Globus pallidus (tissue), 1 donor: ENCODE data around the gene FXYD3.
"Not testable (repeated sequence)": the region's sequence is repeated elsewhere in the genome, so short reads cannot be mapped to it uniquely, and the experiment has no call there.

Experiments
- DNase-seq: peaks from one replicate; pipeline ENCODE4 v3.0.0-alpha.2; 2015; ENCODE audit warnings: low spot score

The FXYD3 gene

DNA sequence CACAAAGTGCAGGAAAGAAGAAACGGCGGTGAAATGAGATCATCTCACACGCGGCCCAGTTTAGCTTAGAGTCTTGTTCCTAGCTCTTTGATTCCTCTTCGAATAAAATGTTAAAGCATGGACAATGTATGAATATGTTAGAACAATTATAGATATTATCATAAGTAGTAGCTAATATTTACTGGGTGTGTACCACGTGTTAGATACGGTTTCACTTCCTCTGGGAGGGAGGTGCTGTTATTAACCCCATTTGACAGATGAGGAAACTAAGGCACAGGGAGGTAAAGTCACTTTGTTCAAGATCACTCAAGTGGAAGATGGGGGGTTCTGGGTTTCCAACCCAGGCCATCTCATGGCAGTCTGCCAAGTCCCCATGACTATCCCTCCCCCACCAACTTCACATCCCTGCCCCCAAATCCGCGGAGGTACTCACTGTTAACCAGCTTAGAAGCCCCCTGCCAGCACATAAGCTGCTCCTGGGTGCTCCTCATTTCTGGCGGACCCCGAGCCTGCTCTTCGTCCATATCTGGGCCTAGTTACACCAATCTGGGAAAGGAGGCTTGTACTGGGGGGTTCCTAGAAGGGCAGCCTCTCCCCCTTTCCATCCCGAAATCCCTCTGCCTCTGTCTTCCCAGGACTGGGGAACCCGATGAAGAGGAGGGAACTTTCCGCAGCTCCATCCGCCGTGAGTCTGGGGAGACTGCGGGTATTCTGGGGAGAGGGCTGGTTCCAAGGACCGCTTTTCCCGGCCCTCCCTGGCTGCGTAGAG, 26.4 kb downstream of the FXYD3 start:
- DNase-seq = no peak

DNA sequence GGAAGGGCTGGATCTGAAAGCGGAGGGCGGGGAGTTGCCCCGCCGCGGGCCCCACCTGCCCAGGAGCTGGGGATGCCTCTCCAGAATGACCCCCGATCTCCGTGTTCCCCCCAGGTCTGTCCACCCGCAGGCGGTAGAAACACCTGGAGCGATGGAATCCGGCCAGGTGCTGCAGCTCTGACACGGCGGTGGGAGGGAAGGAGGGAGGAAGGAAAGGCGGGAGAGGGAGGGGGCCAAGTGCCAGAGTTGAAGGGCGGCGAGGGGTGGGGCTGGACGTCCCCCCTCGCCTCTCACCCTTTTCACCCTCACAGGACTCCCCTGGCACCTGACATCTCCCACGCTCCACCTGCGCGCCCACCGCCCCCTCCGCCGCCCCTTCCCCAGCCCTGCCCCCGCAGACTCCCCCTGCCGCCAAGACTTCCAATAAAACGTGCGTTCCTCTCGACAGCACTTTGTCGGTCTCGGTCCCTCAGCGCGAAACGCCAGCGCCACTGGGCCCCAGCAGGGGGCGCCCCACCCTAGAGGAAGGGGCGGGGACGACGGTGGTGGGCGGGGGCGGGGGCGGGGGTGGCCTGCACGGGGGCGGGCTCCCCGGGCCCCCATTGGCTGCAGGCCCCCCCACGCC, 27.1 kb downstream of the FXYD3 start:
- DNase-seq = no peak

- no peak for DNase-seq
These were observed 27.6 kb downstream of the FXYD3 start, which contains the start of gene FXYD7 for GRCh38 chr19:35143231-35143715. Gene FXYD7, plus strand, starts transcription at chr19:35143255. Its CDS starts 79 bp downstream, at chr19:35143334.

DNA sequence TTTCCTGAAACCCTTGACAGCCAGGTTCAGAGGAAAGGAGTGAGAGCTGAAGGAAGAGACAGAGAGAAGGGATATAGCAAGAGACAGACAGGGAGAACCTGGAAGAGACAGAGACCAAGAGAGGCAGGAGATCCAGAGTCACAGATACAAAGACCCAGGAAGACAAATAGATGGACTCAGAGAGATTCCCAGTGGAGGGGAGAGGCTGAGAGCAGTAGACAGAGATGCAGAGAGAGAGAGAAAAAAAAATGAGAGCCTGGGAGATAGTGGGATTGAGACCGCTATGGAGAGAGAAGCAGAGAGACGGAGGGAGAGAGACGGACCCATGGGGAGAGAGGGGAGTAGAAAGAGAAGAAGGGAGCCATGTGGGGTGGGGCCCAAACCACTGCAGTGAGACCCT, 28.2 kb downstream of the FXYD3 start:
- DNase-seq = no peak

DNA sequence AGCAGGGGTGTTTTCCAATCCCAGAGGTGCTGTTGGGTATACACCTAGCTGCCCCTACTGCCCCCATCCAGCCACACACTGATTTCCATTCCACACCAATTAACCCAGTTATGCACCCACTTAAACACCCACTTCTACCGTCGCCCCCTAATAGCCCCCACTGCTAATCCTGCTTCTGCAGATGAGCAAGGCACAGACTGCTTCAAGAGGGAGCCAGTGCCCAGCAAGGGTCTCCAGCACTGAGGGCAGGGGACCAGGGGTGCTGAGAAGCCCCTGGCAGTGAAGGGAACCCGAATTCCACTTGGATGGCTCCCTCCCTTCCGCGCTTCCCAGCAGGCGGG, 28.6 kb downstream of the FXYD3 start:
- DNase-seq = no peak

DNA sequence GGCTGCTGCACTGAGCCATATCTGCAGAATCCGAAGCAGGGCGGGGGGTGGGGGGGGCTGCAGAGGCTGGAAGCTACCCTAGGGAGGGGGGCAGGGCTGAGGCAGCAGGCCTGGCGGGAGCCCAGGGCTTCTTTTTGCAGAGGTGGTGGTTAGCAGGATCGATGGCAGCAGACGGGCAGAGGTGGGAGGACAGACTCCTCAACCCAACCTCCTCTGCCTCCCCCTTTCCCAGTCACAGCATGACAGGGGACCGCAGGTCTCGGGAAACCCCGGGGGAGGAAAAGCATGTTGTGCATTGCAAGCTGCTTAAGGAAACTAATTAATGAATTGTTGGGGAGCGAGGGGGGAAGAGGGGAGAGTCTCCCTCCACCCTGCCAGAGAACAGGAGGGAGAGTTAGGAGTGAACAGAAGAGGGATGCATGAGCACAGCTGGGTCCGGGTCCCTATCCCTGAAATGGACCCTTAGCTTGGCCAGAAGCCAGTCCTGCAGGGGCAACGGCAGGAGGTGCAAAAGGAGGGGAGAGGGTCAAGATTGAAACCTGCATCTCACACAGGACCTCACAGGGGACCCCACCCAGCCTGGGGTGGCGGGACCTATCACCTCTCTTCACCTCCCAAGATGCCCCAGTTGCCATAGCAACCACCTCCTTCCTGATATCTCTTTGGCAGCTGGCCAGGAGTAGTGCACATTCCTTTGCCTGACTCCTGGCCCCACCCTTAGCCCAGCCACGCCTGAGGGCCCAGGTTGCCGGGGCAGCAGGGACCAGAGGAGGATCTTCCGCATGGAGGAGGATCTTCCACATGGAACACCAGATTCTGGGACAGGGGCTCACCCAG, 29.2 kb downstream of the FXYD3 start:
- DNase-seq = no peak

GRCh38 chr19:35146746-35147459, 31.3 kb downstream of the FXYD3 start:
- no peak for DNase-seq

- DNase-seq = no peak
These were observed 33.8 kb downstream of the FXYD3 start for GRCh38 chr19:35149463-35149862.

GRCh38 chr19:35150445-35150844, 34.8 kb downstream of the FXYD3 start:
- DNase-seq = no peak

- DNase-seq = no peak
These were observed 35.8 kb downstream of the FXYD3 start for GRCh38 chr19:35151273-35152065.

DNA sequence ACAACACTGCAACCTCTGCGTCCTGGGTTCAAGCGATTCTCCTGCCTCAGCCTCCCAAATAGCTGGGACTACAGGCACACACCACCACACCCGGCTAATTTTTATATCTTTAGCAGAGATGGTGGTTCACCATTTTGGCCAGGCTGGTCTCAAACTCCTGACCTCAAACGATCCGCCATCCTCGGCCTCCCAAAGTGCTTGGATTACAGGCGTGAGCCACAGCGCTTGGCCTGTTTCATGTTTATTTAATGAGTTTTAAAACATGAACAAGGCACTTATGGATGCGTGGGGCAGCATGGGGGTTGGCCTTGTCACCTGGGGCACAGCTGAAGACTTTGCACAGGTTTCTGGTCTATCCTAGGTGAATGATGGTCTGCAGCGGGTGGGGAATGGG, 37.5 kb downstream of the FXYD3 start:
- DNase-seq = not testable (repeated sequence)

- DNase-seq = no peak
These were observed 38.3 kb downstream of the FXYD3 start for GRCh38 chr19:35153701-35154524.

DNA sequence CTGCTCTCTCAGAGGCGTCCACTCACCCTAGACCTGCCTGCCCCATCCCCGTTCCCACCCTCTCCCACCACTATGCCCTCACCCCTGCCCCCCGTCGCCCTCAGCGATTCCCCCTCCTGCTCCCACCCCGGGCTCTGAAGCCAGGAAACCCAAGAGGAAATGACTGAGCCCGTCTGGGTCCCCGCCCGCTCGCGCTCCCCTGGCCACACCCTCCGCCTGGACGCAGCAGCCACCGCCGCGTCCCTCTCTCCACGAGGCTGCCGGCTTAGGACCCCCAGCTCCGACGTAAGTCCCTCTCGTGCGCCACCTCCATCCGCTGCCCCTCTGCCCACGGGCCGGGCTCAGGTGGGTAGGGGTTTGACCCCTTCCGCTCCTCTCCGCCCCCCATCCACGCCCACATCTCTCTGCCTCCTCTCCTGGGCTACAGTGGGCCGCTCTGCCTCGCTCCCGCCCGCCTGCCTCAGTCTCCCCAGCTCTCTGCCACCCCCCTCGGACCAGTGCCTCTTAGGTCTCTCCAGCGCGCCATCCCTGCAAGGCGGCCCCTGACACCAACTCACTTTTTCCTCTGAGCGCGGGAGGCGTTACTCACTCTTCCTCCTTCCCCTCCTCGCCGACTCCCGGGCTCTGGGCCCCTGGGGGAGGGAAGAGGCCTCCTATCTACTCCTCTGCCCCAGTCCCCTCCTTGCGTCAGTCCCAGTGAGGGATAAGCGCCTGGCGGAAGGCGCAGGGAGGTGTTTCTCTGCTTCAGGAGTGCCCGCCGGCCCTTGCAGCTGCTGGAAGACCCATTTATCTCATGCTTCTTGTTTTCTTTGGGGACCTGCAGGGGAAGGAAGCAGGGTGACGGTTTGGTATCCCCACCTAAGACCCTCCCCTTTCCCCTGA, 39.1 kb downstream of the FXYD3 start, which contains the start of gene FXYD5:
Gene FXYD5, plus strand, starts transcription at position 211 of the 882 bp plus-strand sequence. CDS start 816 bp downstream, outside the sequence.
- no peak for DNase-seq

DNA sequence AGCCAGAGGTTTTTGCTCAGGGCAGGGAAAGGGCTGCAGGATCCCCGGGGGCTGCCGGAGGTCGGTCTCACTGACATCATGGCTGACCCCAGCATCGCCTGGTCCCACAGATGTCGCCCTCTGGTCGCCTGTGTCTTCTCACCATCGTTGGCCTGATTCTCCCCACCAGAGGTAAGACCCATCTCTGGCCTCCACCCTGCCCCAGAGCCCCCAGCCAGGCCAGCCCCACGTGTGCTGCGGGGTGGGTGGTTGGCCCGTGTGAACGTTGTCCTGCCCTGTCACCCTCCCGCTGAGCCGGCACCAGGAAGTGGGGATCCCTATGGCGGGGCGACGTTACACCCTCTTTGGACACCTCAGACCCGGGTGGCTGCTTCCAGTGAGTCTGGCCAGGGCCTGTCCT, 39.8 kb downstream of the FXYD3 start:
- no peak for DNase-seq

DNA sequence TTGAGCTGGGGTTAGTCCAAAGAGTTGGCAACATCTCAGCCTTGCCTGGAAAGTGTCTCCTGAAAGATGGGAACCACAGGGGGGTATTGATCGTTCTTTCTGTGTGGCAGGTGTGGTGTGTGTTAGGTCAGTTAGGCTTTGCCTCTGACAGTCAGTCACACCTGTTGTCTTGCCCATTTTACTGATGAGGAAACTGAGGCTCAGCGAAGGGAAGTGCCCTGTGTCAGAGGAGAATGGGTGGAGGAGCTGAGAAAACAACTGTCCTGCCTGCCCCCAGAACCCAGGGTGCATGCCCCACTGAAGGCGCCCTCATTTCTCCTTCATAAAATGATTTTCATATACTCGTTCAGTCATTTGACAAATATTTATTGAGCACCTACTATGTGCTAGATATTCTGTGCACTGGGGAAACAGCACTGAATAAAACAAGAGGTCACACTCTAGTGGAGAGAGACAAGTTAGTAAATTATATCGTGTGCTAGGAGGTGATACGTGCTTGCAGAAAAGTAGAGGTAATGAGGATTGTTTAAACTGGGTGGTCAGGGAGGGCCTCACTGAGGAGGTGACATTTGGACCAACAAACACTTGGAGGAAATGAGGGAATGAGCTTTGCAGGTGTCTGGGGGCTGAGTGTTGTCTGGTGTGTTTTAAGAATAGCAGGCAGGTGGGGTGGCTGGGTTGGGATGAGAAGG, 40.5 kb downstream of the FXYD3 start:
- DNase-seq = no peak

GRCh38 chr19:35156673-35157014, 41.0 kb downstream of the FXYD3 start:
- no peak for DNase-seq

DNA sequence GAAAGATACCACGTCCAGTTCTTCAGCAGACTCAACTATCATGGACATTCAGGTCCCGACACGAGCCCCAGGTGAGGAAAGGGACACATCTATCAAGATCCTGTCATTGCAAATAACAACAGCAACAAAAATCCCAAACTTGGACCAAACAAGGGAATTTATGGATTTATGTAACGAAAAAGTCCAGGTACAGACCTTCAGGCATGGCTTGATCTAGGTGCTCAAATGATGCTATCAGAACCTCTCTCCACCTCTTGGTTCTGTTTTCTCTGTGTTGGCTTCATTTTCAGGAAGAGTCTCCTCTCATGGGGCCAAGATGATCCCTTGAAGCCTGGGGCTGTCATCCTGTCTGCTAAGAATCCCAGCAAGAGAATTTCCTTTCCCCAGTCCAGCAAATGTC, 41.8 kb downstream of the FXYD3 start:
- DNase-seq = no peak

GRCh38 chr19:35159606-35160005, 44.0 kb downstream of the FXYD3 start:
- no peak for DNase-seq
